GM23338 (cell line): ENCODE results near the gene TFAP2B. TPM values are rescaled to one million over a fixed set of nuclear protein-coding genes. Genes with fewer than 3 reads are reported as not detected.

Source experiments
- ATAC-seq: fragments of 200-7000 bp; cut with Tn5 transposase; 3 replicates; pipeline ENCODE4 v1.9.1; 2020
- DNase-seq: peaks from one replicate; pipeline ENCODE4 v3.0.0-alpha.2; 2015; ENCODE audit warnings: low spot score
- H2AFZ ChIP-seq: fragments of 200-600 bp; sonication (generic); 2 replicates; pipeline ENCODE4 v1.8.0; 2016; ENCODE audit warnings: antibody characterized with exemption, mild to moderate bottlenecking, moderate library complexity
- H3F3A ChIP-seq: fragments of 200-600 bp; sonication (generic); replicated peaks from 2 replicates; pipeline ENCODE4 v1.8.0; 2017; ENCODE audit warnings: antibody characterized with exemption, mixed run types, low read depth
- H3K27ac ChIP-seq: fragments of 200-600 bp; sonication (generic); 2 replicates; pipeline ENCODE4 v1.6.1; 2016; ENCODE audit warnings: low read depth
- H3K27me3 ChIP-seq: fragments of 200-600 bp; sonication (generic); 2 replicates; pipeline ENCODE4 v1.8.0; 2016; ENCODE audit warnings: mild to moderate bottlenecking, mixed run types, moderate library complexity; ENCODE audit not compliant: insufficient read depth
- H3K36me3 ChIP-seq: fragments of 200-600 bp; sonication (generic); 2 replicates; pipeline ENCODE4 v1.8.0; 2016; ENCODE audit warnings: mild to moderate bottlenecking; ENCODE audit not compliant: insufficient read depth
- H3K4me1 ChIP-seq: fragments of 200-600 bp; sonication (generic); 2 replicates; pipeline ENCODE4 v1.8.0; 2016; ENCODE audit warnings: mild to moderate bottlenecking, moderate library complexity; ENCODE audit not compliant: insufficient read depth
- H3K4me2 ChIP-seq: fragments of 200-600 bp; sonication (generic); 2 replicates; pipeline ENCODE4 v1.7.1; 2017; ENCODE audit warnings: mixed run types
- H3K4me3 ChIP-seq: fragments of 200-600 bp; sonication (generic); 2 replicates; pipeline ENCODE4 v1.6.1; 2016; ENCODE audit warnings: mixed run types
- H3K79me2 ChIP-seq: fragments of 200-600 bp; sonication (generic); replicated peaks from 2 replicates; pipeline ENCODE4 v1.8.0; 2017; ENCODE audit warnings: mild to moderate bottlenecking; ENCODE audit not compliant: insufficient read depth
- H3K9me2 ChIP-seq: fragments of 200-600 bp; sonication (generic); 2 replicates; pipeline ENCODE4 v1.8.0; 2017; ENCODE audit not compliant: insufficient read depth
- H4K20me1 ChIP-seq: fragments of 200-600 bp; sonication (generic); replicated peaks from 2 replicates; pipeline ENCODE4 v1.8.0; 2017; ENCODE audit warnings: mild to moderate bottlenecking; ENCODE audit not compliant: insufficient read depth
- H3K27ac Mint-ChIP-seq: 2 replicates; pipeline ENCODE4 v1.8.0; 2020; ENCODE audit warnings: inconsistent platforms, mild to moderate bottlenecking, moderate library complexity, mixed read lengths
- H3K27me3 Mint-ChIP-seq: 3 replicates; pipeline ENCODE4 v1.8.0; 2022; ENCODE audit warnings: low read depth, mild to moderate bottlenecking, moderate library complexity, mixed read lengths, inconsistent platforms; ENCODE audit not compliant: insufficient read depth, poor library complexity
- H3K36me3 Mint-ChIP-seq: 3 replicates; pipeline ENCODE4 v1.8.0; 2021; ENCODE audit warnings: low read depth, mild to moderate bottlenecking, inconsistent platforms, moderate library complexity, mixed read lengths
- H3K4me1 Mint-ChIP-seq: 3 replicates; pipeline ENCODE4 v1.8.0; 2020; ENCODE audit warnings: mild to moderate bottlenecking, inconsistent platforms, mixed read lengths
- H3K4me3 Mint-ChIP-seq: 3 replicates; pipeline ENCODE4 v1.8.0; 2021; ENCODE audit warnings: moderate library complexity, mild to moderate bottlenecking, inconsistent platforms, mixed read lengths
- H3K9me3 Mint-ChIP-seq: 3 replicates; pipeline ENCODE4 v1.8.0; 2020; ENCODE audit warnings: moderate library complexity, mild to moderate bottlenecking, inconsistent platforms, mixed read lengths
- CREB1 ChIP-seq: fragments of 250-450 bp; sonication (Bioruptor Pico); IDR thresholded peaks from 2 replicates; pipeline ENCODE4 v1.5.0; 2020; ENCODE audit warnings: low read depth, mild to moderate bottlenecking, moderate library complexity
- CTCF ChIP-seq, 2 experiments: fragments of 200-600 bp in 1 of 2; sonication (generic) in 1 of 2; conservative IDR thresholded peaks; 2 replicates each; pipeline versions ENCODE4 v1.5.1 to v1.6.1; 2016 to 2017; ENCODE audit warnings: antibody characterized with exemption in 2 of 2, low read depth in 2 of 2, mild to moderate bottlenecking in 2 of 2, moderate library complexity in 1 of 2
- EZH2 ChIP-seq: fragments of 200-600 bp; sonication (generic); IDR thresholded peaks from one replicate; pipeline ENCODE4 v1.8.0; 2017; ENCODE audit warnings: antibody characterized with exemption, mild to moderate bottlenecking, low read depth; ENCODE audit not compliant: unreplicated experiment
- EZH2phosphoT487 ChIP-seq: fragments of 200-600 bp; sonication (generic); IDR thresholded peaks from one replicate; pipeline ENCODE4 v1.8.1; 2018; ENCODE audit warnings: antibody characterized with exemption; ENCODE audit not compliant: unreplicated experiment
- NANOG ChIP-seq: IDR thresholded peaks from 2 replicates; pipeline ENCODE4 v1.6.1; 2016; ENCODE audit warnings: antibody characterized with exemption, borderline replicate concordance
- REST ChIP-seq: IDR thresholded peaks from one replicate; pipeline ENCODE4 v1.6.1; 2018; ENCODE audit warnings: antibody characterized with exemption; ENCODE audit not compliant: unreplicated experiment
- STAT1 ChIP-seq: IDR thresholded peaks from one replicate; pipeline ENCODE4 v1.6.1; 2016; ENCODE audit warnings: antibody characterized with exemption; ENCODE audit not compliant: unreplicated experiment
- ZNF114 ChIP-seq: fragments of 250-450 bp; sonication (Bioruptor Pico); IDR thresholded peaks from 2 replicates; pipeline ENCODE4 v1.5.0; 2020; ENCODE audit warnings: mild to moderate bottlenecking, moderate library complexity
- ZNF331 ChIP-seq: fragments of 250-450 bp; sonication (Bioruptor Pico); IDR thresholded peaks from 2 replicates; pipeline ENCODE4 v1.5.0; 2020; ENCODE audit warnings: low read depth, mild to moderate bottlenecking, moderate library complexity
- ZNF462 ChIP-seq: fragments of 250-450 bp; sonication (Bioruptor Pico); IDR thresholded peaks from 2 replicates; pipeline ENCODE4 v1.5.0; 2020; ENCODE audit warnings: mild to moderate bottlenecking, moderate library complexity
- polyA plus RNA-seq: library from polyadenylated mRNA; unstranded; fragments of >200 nt; fragmentation: Nextera tagmentation; extraction: Ambion mirVana; gene quantifications from 2 replicates; pipeline ENCODE4 v1.2.1, GENCODE V29; 2016
- total RNA-seq: library from RNA; depleted of rRNA; stranded (reverse); fragments of >200 nt; shearing (Covaris generic); gene quantifications from 2 replicates; pipeline ENCODE4 v1.2.3, GENCODE V29; 2014

TFAP2B gene
- total and polyA plus RNA-seq, 2 experiments from 2014 or later, result not detected

- Mint-ChIP-seq H3K27ac (no peak overlapping the region), H3K36me3 (no peaks in the 10 kb centered on the region), H3K9me3 (no peaks in the 10 kb centered on the region; the same call in 1 of the 3 replicates), H3K4me1 (peaks cover 67% of the 10 kb centered on the region), H3K27me3 (peaks cover 98% of the 10 kb centered on the region), H3K4me3 (peak overlapping the region; percentile 59)
- Histone ChIP-seq H3K9me2 (no peaks in the 10 kb centered on the region), H3K27ac (no peak overlapping the region), H3K4me2 (peak overlapping the region; percentile 87), H3F3A (peaks cover 27% of the 10 kb centered on the region), H3K27me3 (peaks cover 100% of the 10 kb centered on the region), H3K4me1 (peaks cover 82% of the 10 kb centered on the region), H2AFZ (no peak overlapping the region), H4K20me1 (peaks cover 12% of the 10 kb centered on the region; the same call in 1 of the 2 replicates), H3K79me2 (no peaks in the 10 kb centered on the region), H3K36me3 (no peaks in the 10 kb centered on the region), H3K4me3 (peak overlapping the region; percentile 62)
- peak; percentile 79 for TF ChIP-seq EZH2
- TF ChIP-seq NANOG, result no peak
- TF ChIP-seq EZH2phosphoT487, result no peak
- DNase-seq, result no peak
- ATAC-seq, result no peak
Observed at GRCh38 chr6:50846144-50846851, 27.6 kb downstream of the TFAP2B start.

GRCh38 chr6:50846852-50847155 lies 28.1 kb downstream of the TFAP2B start:
- Mint-ChIP-seq H3K4me1 (peaks cover 72% of the 10 kb centered on the region), H3K27me3 (peaks cover 98% of the 10 kb centered on the region)
- TF ChIP-seq ZNF331, result no peak
- TF ChIP-seq CREB1, result no peak
- TF ChIP-seq ZNF462, result no peak
- TF ChIP-seq REST, result no peak
- TF ChIP-seq STAT1, result no peak
- no peak for TF ChIP-seq EZH2phosphoT487
- no peak for TF ChIP-seq CTCF (conservative IDR thresholded peaks at IDR 0.05; ENCODE audit: low read depth in 2 of 2)
- TF ChIP-seq ZNF114 (CRISPR knock-in tag), result no peak
- TF ChIP-seq EZH2, result no peak

More at GRCh38 chr6:50846852-50847155, 28.1 kb downstream of the TFAP2B start:
- Histone ChIP-seq H3K4me2 (peak overlapping the region; percentile 87), H3K27ac (no peak overlapping the region), H3K27me3 (peaks cover 100% of the 10 kb centered on the region), H3K9me2 (no peaks in the 10 kb centered on the region), H3K4me1 (peaks cover 85% of the 10 kb centered on the region), H2AFZ (no peak overlapping the region), H3F3A (peaks cover 29% of the 10 kb centered on the region), H4K20me1 (peaks cover 12% of the 10 kb centered on the region; the same call in 1 of the 2 replicates), H3K36me3 (no peaks in the 10 kb centered on the region), H3K79me2 (no peaks in the 10 kb centered on the region), H3K4me3 (peak overlapping the region; percentile 62)
- Mint-ChIP-seq H3K9me3 (no peaks in the 10 kb centered on the region; the same call in 1 of the 3 replicates), H3K4me3 (peak overlapping the region; percentile 59), H3K36me3 (no peaks in the 10 kb centered on the region), H3K27ac (no peak overlapping the region)
- ATAC-seq (no peak), DNase-seq (no peak)
